Activated T-cell treated with anti-CD3 and anti-CD28 coated beads, Interleukin-2, amount 50 U/mL, for 72 hours (primary cell): ENCODE data around the gene ATP6V1G3. TPM values are rescaled to one million over a fixed set of nuclear protein-coding genes. Genes with fewer than 3 reads are reported as not detected.

Experiments used
- ATAC-seq, 2 donors: fragments of 150-1000 bp; cut with Tn5 transposase; replicated peaks in 1 of 2; 2 replicates each; pipeline ENCODE4 v1.10.0; 2021; ENCODE audit warnings: moderate library complexity in 2 of 2, mild to moderate bottlenecking in 1 of 2
- DNase-seq, 2 donors: peaks; one replicate each; pipeline ENCODE4 v3.0.0; 2021 to 2022; ENCODE audit warnings: mixed read lengths in 1 of 2
- H3K27ac Mint-ChIP-seq: one replicate; pipeline ENCODE4 v1.8.0; 2022; ENCODE audit warnings: mild to moderate bottlenecking, moderate library complexity, mixed read lengths
- H3K27me3 Mint-ChIP-seq: one replicate; pipeline ENCODE4 v1.8.0; 2022; ENCODE audit warnings: low read depth, mixed read lengths
- H3K36me3 Mint-ChIP-seq, 2 donors: one replicate each; pipeline ENCODE4 v1.8.0; 2022; ENCODE audit warnings: mixed read lengths in 2 of 2, mild to moderate bottlenecking in 1 of 2; ENCODE audit not compliant: insufficient read depth in 2 of 2
- H3K4me1 Mint-ChIP-seq: one replicate; pipeline ENCODE4 v1.8.0; 2022; ENCODE audit warnings: low read depth, mixed read lengths
- H3K4me3 Mint-ChIP-seq, 2 donors: one replicate each; pipeline ENCODE4 v1.8.0; 2022; ENCODE audit warnings: mild to moderate bottlenecking in 2 of 2, mixed read lengths in 2 of 2, moderate library complexity in 2 of 2
- H3K9me3 Mint-ChIP-seq, 2 donors: one replicate each; pipeline ENCODE4 v1.8.0; 2022; ENCODE audit warnings: mixed read lengths in 2 of 2
- total RNA-seq, 2 donors: library from RNA; stranded (reverse); gene quantifications; one replicate each; pipeline ENCODE4 v1.2.3, GENCODE V29; 2022

ATP6V1G3 gene
- total RNA-seq, 2 donors from 2014 or later: not detected

DNA sequence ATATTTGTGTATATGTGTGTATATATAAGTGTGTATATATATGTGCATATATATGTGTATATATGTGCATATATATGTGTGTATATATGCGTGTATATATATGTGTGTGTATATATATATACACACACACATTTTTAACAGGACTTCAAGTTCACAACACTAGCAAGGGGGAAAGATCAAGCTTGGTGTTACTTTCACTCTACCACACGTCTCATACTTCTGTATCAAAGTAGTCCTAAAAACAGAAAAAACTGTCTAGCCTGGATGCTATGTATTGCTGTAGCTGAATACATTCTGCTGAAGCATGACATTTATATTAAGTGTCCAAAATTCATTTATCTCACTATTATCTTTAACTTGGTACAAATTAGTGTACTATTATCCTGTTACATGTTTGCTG is 17.9 kb upstream of the ATP6V1G3 start:
- H3K4me1 Mint-ChIP-seq: peaks cover 63% of the 10 kb centered on the region
- H3K27me3 Mint-ChIP-seq: no peaks in the 10 kb centered on the region
- no peaks in the 10 kb centered on the region for H3K36me3 Mint-ChIP-seq
- no peak overlapping the region for H3K27ac Mint-ChIP-seq
- no peaks in the 10 kb centered on the region for H3K9me3 Mint-ChIP-seq
- no peak for ATAC-seq
- H3K4me3 Mint-ChIP-seq: peak overlapping the region; percentile 18 to 42
- no peak for DNase-seq

DNA sequence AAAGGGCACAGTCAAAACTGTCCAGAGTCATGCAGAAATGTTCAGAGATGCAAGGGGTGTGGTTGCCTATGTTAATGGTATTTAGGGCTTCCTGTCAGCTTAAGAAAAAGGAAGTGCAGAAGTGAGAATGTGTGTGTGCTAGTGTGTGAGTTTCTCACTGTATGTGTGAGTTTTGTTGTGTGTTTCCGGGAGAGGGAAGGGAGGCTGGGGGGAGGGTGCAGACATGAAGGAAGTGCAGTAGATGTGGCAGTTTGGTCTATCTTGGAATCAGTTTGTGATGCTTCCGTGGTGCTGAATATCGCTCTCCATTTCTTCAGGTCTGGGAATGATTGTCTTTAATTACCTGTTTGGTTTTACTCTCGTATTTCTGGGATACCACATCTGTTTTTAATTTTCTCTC is 16.5 kb upstream of the ATP6V1G3 start:
- H3K4me3 Mint-ChIP-seq: peak overlapping the region; percentile 71 to 85
- H3K27ac Mint-ChIP-seq: peak overlapping the region; percentile 77
- no peaks in the 10 kb centered on the region for H3K36me3 Mint-ChIP-seq
- ATAC-seq (peak; percentile 96 to 99), DNase-seq (peak; percentile 33 to 56)
- H3K27me3 Mint-ChIP-seq: no peaks in the 10 kb centered on the region
- peaks cover 74% of the 10 kb centered on the region for H3K4me1 Mint-ChIP-seq
- H3K9me3 Mint-ChIP-seq: no peaks in the 10 kb centered on the region

DNA sequence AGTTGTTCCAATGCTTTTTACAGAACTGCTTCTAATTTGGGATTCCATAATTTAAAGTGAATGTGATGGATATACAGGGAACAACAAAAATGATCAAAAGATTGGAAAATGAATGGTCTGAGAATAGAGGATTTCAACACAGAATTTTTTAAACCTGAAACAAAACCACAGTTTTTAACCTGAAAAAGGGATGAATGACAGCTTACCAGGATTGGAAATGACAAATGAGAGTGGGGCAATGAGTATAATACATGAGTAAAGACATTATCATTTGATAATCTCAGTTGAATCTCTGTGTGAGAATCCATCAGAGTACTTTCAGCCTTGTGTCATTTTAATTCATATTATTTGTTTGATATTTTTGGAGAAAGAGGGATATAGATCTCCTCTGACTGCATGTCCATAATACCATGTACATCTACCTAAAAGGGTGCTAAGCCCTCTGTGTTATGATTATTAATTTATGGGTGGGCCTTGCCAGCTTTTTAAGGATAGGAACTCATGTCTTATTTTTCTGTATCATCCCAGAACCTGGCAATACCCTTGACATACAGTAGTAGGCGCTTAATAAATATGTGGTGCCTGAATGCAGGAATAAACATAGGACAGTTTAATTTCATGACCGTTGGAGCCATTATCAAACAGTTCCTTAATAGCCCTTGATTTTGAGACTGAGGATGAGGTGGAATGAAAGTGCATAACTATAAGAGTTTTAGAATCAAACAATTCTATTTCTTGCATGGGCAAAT is 12.4 kb upstream of the ATP6V1G3 start:
- no peaks in the 10 kb centered on the region for H3K9me3 Mint-ChIP-seq
- no peak overlapping the region for H3K27ac Mint-ChIP-seq
- DNase-seq: no peak
- no peaks in the 10 kb centered on the region for H3K27me3 Mint-ChIP-seq
- no peaks in the 10 kb centered on the region for H3K36me3 Mint-ChIP-seq
- peaks cover 64% of the 10 kb centered on the region for H3K4me1 Mint-ChIP-seq
- ATAC-seq: no peak
- peak overlapping the region in 1 of 2 donors; percentile 6 for H3K4me3 Mint-ChIP-seq

DNA sequence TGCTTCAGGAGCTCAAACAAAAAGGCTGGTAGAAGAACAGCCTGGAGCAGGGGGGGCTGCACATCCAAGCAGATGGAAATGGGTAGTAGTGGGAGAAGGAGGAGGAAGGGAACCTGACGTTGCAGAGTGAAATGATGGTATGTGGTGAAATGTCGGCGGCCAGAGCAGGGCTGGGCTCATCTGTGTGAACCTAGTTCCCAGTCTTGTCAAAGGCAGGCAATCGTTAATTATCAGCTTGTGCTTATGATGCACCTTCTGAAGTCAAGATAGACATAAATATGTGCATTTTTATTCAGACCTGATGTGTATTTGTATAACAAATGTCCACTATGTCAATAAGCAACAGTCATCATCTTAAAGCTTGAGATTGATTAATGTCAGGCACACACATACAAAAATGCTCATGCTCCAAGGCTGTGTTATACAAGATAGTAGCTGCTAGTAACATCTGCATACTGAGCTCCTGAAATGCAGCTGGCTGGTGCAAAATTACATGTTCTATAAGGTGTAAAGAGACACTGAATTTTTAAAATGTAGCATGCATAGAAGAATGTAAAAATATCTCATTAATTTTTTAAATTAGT is 10.6 kb upstream of the ATP6V1G3 start:
- no peak overlapping the region for H3K27ac Mint-ChIP-seq
- no peak overlapping the region for H3K4me3 Mint-ChIP-seq
- peaks cover 45% of the 10 kb centered on the region for H3K4me1 Mint-ChIP-seq
- H3K27me3 Mint-ChIP-seq: no peaks in the 10 kb centered on the region
- peaks cover 9 to 10% of the 10 kb centered on the region in 2 donors for H3K36me3 Mint-ChIP-seq
- DNase-seq (no peak), ATAC-seq (no peak)
- peaks cover 8 to 9% of the 10 kb centered on the region in 2 donors for H3K9me3 Mint-ChIP-seq

DNA sequence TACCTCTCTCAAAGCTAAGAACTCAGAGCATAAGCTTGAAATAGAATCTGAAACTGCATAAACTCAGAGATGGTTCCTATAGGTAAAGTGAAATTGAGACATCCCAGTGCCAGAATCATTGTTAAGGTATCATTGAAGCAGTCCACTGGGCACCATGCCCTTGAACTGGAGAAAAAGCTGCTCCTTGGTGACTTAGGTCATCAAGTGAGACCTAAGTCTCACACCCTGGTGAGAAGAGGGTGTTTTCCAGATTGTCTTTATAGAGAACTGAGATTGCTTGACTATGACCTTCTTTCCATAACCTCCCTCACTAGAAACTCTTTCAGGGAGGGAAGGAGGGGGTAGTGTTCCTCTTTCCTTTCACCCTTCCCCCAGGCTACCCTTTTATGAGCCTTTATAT is 9.4 kb upstream of the ATP6V1G3 start:
- peaks cover 9 to 13% of the 10 kb centered on the region in 2 donors for H3K36me3 Mint-ChIP-seq

DNA sequence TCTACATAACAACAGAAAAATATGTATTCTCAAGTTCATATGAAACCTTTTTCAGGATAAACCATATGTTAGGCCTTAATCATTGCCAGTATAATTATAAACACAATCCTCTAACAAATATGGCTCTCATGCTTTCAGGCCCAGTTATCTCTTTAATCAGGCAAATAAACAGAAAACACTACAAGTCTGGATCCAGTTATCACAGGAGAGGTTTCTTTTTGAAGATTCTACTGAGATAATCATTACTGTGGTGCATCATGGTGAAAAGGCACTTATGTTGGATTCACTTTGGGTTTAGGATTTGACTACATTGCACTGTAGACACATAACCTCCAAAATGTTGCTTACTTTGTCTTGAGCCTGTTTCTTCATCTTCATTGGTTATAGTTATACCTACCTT is 8.4 kb upstream of the ATP6V1G3 start:
- H3K4me1 Mint-ChIP-seq: peaks cover 34% of the 10 kb centered on the region
- H3K36me3 Mint-ChIP-seq: peaks cover 9 to 13% of the 10 kb centered on the region in 2 donors
- H3K9me3 Mint-ChIP-seq: peaks cover 8 to 9% of the 10 kb centered on the region in 2 donors
- ATAC-seq (no peak), DNase-seq (no peak)
- no peak overlapping the region for H3K4me3 Mint-ChIP-seq
- H3K27ac Mint-ChIP-seq: no peak overlapping the region
- no peaks in the 10 kb centered on the region for H3K27me3 Mint-ChIP-seq

More for the DNA sequence above, 9.4 kb upstream of the ATP6V1G3 start:
- no peaks in the 10 kb centered on the region for H3K27me3 Mint-ChIP-seq
- no peak overlapping the region for H3K4me3 Mint-ChIP-seq
- DNase-seq (no peak), ATAC-seq (peak in 1 of 2 donors; percentile 54)
- H3K4me1 Mint-ChIP-seq: peaks cover 38% of the 10 kb centered on the region
- H3K9me3 Mint-ChIP-seq: peaks cover 8 to 9% of the 10 kb centered on the region in 2 donors
- H3K27ac Mint-ChIP-seq: no peak overlapping the region

DNA sequence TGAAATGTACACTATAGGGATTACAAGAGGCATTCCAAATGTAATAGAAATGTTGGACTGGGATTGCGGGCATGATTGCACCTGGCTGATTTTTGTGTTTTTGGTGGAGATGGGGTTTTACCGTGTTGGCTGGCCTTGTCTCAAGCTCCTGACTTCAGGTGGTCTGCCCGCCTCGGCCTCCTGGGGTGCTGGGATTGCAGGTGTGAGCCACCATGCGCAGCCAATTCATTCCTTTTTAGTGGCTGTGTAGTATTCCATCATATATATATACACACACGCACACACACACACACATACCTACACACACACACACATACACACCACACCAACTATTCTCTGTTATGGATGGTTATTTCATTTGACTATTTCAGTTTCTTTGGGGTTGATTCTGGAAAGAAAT is 4.7 kb upstream of the ATP6V1G3 start:
- Mint-ChIP-seq H3K27ac (no peak overlapping the region), H3K4me3 (no peak overlapping the region), H3K27me3 (no peaks in the 10 kb centered on the region), H3K9me3 (peaks cover 8 to 9% of the 10 kb centered on the region in 2 donors), H3K36me3 (peaks cover 9 to 13% of the 10 kb centered on the region in 2 donors), H3K4me1 (peaks cover 42% of the 10 kb centered on the region)
- ATAC-seq: no peak
- DNase-seq: no peak

DNA sequence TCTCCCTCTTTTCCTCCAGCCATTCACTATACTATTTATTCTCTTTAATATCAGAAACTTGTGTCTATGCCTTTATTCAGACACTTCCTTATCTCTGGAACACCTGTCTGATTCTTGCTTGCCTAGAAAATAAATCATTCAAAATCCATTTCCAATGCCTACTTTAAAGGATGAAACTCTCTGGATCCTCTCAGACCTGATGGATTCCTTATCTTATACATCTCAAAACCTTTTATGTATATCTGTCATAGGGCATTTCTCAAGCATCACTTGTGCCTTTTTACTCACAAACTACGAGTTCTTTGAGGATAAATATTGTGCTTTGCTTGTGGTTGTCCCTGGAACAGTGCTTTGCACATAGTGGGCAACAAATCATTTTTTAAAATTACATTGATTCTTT is 3.8 kb upstream of the ATP6V1G3 start:
- peaks cover 42% of the 10 kb centered on the region for H3K4me1 Mint-ChIP-seq
- peaks cover 9 to 13% of the 10 kb centered on the region in 2 donors for H3K36me3 Mint-ChIP-seq
- DNase-seq (no peak), ATAC-seq (no peak)
- H3K27ac Mint-ChIP-seq: peak overlapping the region; percentile 94
- no peaks in the 10 kb centered on the region for H3K27me3 Mint-ChIP-seq
- peak overlapping the region; percentile 35 to 66 for H3K4me3 Mint-ChIP-seq
- H3K9me3 Mint-ChIP-seq: peaks cover 8 to 9% of the 10 kb centered on the region in 2 donors

DNA sequence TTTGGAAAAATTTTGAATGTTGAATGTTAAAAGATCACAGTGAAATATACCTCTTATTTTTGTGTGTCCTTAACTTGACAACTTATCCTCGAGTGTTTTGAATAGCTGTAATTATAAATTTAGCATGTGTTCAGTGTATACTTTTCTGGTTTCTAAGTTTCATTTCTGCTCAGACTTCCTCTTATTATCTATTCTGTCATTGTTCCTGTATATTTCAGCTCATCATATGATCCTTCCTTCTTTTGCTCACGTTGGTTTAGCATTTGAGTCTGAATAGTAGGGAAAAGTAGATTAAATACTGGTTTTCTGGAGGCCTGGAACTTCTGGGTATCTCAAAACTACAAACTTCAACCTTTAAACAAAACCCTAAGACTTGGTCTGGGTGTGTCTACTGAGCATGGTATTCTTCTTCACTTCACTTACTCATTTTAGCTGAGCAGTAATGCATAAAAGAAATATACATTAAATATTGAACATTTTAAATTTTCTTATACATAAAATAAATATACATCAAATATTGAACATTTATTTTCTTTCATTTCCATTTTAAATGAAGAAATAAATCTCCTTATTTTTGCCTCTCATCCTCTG is 3.3 kb upstream of the ATP6V1G3 start:
- no peaks in the 10 kb centered on the region for H3K27me3 Mint-ChIP-seq
- H3K4me1 Mint-ChIP-seq: peaks cover 47% of the 10 kb centered on the region
- H3K36me3 Mint-ChIP-seq: peaks cover 9 to 13% of the 10 kb centered on the region in 2 donors
- H3K27ac Mint-ChIP-seq: peak overlapping the region; percentile 94
- peak overlapping the region in 1 of 2 donors; percentile 70 for H3K4me3 Mint-ChIP-seq
- H3K9me3 Mint-ChIP-seq: peaks cover 8 to 9% of the 10 kb centered on the region in 2 donors
- DNase-seq (no peak), ATAC-seq (no peak)

DNA sequence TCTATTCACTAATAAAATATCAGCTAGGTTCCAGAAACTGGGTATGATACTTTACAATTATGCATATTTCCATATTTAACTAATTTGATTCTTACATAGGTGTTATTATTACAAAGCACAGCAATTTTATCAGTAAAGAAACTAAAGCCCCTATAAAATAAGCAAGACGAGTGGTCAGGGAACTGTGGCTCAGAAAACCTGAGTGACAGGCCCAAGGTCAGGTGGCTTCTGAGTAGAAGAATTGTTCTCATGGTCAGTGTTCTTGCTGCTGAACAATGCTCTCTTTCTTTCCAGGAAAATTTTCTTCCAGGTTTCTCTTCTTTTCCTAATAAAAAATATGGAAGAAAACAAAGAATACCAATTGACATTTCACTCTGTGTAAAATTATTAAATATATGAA is 2.2 kb upstream of the ATP6V1G3 start:
- H3K36me3 Mint-ChIP-seq: peaks cover 9 to 13% of the 10 kb centered on the region in 2 donors
- H3K27me3 Mint-ChIP-seq: no peaks in the 10 kb centered on the region
- H3K4me1 Mint-ChIP-seq: peaks cover 56% of the 10 kb centered on the region
- DNase-seq: no peak
- peaks cover 8 to 9% of the 10 kb centered on the region in 2 donors for H3K9me3 Mint-ChIP-seq
- no peak overlapping the region for H3K4me3 Mint-ChIP-seq
- H3K27ac Mint-ChIP-seq: no peak overlapping the region
- ATAC-seq: no peak

DNA sequence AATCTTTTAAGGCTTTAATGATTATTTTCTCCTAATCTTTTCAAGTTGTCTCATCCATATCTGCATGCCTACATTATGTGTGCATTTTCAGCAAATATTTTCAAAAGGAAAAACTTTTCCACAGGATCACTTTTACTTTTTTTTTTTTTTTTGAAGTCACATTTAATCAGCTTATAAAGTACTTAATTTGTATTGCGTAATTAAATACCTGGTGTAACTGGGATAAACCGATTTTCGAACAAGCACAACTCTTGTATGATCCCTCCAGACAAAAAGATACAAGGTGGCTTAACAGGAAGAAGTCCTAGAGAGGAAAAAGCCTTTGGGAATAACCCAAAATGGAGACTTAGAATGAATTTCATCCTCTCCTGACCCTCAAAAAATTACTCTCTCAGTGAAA is 1.3 kb upstream of the ATP6V1G3 start:
- H3K36me3 Mint-ChIP-seq: peaks cover 4 to 7% of the 10 kb centered on the region in 2 donors
- H3K27ac Mint-ChIP-seq: no peak overlapping the region
- no peaks in the 10 kb centered on the region for H3K27me3 Mint-ChIP-seq
- no peak for ATAC-seq
- peaks cover 3 to 5% of the 10 kb centered on the region in 2 donors for H3K9me3 Mint-ChIP-seq
- no peak for DNase-seq
- H3K4me3 Mint-ChIP-seq: no peak overlapping the region
- peaks cover 65% of the 10 kb centered on the region for H3K4me1 Mint-ChIP-seq

DNA sequence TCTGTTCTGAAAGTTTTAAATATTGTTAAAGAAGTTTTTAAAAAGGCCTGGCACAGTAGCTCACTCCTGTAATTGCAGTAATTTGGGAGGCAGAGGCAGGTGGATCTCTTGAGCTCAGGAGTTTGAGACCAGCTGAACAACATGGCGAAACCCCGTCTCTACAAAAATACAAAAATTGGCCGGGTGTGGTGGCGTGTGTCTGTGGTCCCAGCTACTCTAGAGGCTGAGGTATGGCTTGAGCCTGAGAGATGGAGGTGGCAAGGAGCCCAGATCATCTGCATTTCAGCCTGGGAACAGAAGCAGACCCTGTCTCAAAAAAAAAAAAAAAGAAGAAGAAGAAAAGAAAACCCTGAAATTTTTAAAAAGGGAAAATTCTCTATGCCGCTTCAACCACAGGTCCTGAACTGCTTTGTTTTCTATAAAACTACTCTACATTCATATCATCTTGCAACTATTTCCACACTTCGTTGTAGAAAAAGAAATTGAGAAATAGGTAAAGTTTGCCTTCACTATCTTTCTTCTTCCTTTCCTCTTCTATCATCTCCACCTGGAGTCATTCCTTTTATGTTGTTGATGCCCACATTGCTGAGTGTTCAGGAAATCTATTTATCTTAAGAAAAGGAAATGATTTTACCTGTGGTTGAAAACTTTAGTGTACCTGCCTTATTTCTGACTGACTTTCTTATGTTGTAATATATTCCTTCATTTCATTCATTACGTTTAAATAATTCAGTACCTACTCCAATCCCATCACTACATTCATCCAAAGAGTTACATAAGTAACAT is 1.7 kb downstream of the ATP6V1G3 start:
- peak; percentile 24 to 34 for ATAC-seq
- Mint-ChIP-seq H3K27ac (peak overlapping the region; percentile 90), H3K4me3 (peak overlapping the region; percentile 68 to 85), H3K9me3 (peaks cover under 1% of the 10 kb centered on the region in 2 donors), H3K27me3 (no peaks in the 10 kb centered on the region), H3K36me3 (peaks cover 0 to under 1% of the 10 kb centered on the region in 2 donors), H3K4me1 (peaks cover 76% of the 10 kb centered on the region)
- DNase-seq: no peak

DNA sequence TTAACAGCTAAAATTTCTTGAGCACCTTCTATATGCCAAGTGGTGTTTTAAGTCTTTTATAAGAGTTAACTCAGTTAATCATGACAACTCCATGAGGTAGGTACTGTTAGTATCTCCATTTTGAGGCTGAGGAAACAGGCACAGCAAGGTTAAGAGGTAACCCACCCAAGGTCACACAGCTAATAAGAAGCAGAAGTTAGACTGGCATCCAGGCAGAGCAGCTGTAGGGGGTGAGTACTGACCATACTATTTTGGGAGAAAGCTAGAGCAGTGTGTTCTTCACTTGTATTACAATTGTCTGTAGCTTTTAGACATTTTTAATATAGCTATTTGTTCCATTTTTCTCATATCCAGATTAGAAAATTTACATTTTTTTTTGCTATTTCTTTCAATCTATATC is 4.8 kb downstream of the ATP6V1G3 start:
- Mint-ChIP-seq H3K4me3 (peak overlapping the region in 1 of 2 donors; percentile 31), H3K27ac (no peak overlapping the region), H3K4me1 (peaks cover 77% of the 10 kb centered on the region), H3K36me3 (peaks cover 3 to 4% of the 10 kb centered on the region in 2 donors), H3K9me3 (peaks cover 4 to 7% of the 10 kb centered on the region in 2 donors), H3K27me3 (no peaks in the 10 kb centered on the region)
- ATAC-seq: no peak
- no peak for DNase-seq
